Measurements from ENCODE around the gene NSD2. TPM values are rescaled to one million over a fixed set of nuclear protein-coding genes. Genes with fewer than 3 reads are reported as not detected.

The NSD2 gene
- total RNA-seq, 1 experiment from 2014 or later = 128 TPM

GRCh38 chr4:1991596-1992434 is 120.6 kb downstream of the NSD2 start:
- no peaks in the 10 kb centered on the region for H3K9me3 Mint-ChIP-seq
- H3K4me1 Mint-ChIP-seq = peaks cover 3% of the 10 kb centered on the region; the same call in 1 of the 2 replicates
- no peaks in the 10 kb centered on the region for H3K27me3 Mint-ChIP-seq (ENCODE audit: low read depth)
- H3K36me3 Mint-ChIP-seq = peaks cover 26% of the 10 kb centered on the region
- CTCF ChIA-PET = interaction anchor here (0.7 to 2.0 kb wide), 3 partner anchors 11 to 17 kb away, joined by 3 to 5 read pairs (median 3); partner anchors contain the start of gene NELFA
- DNase-seq (ENCODE audit: low spot score) (no peak), ATAC-seq (peak; percentile 6; the same call in 1 of the 2 replicates)
- H3K4me3 Mint-ChIP-seq = no peak overlapping the region
- POLR2A ChIA-PET = no interaction called here
- TF ChIP-seq, protein P1, sequence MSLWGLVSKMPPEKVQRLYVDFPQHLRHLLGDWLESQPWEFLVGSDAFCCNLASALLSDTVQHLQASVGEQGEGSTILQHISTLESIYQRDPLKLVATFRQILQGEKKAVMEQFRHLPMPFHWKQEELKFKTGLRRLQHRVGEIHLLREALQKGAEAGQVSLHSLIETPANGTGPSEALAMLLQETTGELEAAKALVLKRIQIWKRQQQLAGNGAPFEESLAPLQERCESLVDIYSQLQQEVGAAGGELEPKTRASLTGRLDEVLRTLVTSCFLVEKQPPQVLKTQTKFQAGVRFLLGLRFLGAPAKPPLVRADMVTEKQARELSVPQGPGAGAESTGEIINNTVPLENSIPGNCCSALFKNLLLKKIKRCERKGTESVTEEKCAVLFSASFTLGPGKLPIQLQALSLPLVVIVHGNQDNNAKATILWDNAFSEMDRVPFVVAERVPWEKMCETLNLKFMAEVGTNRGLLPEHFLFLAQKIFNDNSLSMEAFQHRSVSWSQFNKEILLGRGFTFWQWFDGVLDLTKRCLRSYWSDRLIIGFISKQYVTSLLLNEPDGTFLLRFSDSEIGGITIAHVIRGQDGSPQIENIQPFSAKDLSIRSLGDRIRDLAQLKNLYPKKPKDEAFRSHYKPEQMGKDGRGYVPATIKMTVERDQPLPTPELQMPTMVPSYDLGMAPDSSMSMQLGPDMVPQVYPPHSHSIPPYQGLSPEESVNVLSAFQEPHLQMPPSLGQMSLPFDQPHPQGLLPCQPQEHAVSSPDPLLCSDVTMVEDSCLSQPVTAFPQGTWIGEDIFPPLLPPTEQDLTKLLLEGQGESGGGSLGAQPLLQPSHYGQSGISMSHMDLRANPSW (CRISPR knock-in tag; conservative IDR thresholded peaks at IDR 0.05; ENCODE audit: low read depth) = no peak
- TF ChIP-seq, protein P2, sequence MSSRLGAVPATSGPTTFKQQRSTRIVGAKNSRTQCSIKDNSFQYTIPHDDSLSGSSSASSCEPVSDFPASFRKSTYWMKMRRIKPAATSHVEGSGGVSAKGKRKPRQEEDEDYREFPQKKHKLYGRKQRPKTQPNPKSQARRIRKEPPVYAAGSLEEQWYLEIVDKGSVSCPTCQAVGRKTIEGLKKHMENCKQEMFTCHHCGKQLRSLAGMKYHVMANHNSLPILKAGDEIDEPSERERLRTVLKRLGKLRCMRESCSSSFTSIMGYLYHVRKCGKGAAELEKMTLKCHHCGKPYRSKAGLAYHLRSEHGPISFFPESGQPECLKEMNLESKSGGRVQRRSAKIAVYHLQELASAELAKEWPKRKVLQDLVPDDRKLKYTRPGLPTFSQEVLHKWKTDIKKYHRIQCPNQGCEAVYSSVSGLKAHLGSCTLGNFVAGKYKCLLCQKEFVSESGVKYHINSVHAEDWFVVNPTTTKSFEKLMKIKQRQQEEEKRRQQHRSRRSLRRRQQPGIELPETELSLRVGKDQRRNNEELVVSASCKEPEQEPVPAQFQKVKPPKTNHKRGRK (CRISPR knock-in tag; IDR thresholded peaks at IDR 0.05; ENCODE audit: borderline replicate concordance) = no peak
- TF ChIP-seq NFATC4 (CRISPR knock-in tag; IDR thresholded peaks at IDR 0.05) = no peak
- TF ChIP-seq ATF6 (CRISPR knock-in tag; IDR thresholded peaks at IDR 0.05) = no peak
- no peak for TF ChIP-seq ATF3 (CRISPR knock-in tag; conservative IDR thresholded peaks at IDR 0.05)
- no peak for TF ChIP-seq ZNF281 (CRISPR knock-in tag; IDR thresholded peaks at IDR 0.05)
- TF ChIP-seq ZNF317 (CRISPR knock-in tag; IDR thresholded peaks at IDR 0.05; ENCODE audit: borderline replicate concordance, low read depth) = no peak
- TF ChIP-seq JUN (CRISPR knock-in tag; IDR thresholded peaks at IDR 0.05) = no peak
- TF ChIP-seq ZNF219 (CRISPR knock-in tag; IDR thresholded peaks at IDR 0.05; ENCODE audit: borderline replicate concordance) = no peak
- TF ChIP-seq SP1 (CRISPR knock-in tag; conservative IDR thresholded peaks at IDR 0.05) = no peak
- TF ChIP-seq CBFB (CRISPR knock-in tag; IDR thresholded peaks at IDR 0.05; ENCODE audit: low read depth) = no peak
- no peak for TF ChIP-seq ZNF263 (CRISPR knock-in tag; IDR thresholded peaks at IDR 0.05; ENCODE audit: low read depth)
- TF ChIP-seq, protein P3, sequence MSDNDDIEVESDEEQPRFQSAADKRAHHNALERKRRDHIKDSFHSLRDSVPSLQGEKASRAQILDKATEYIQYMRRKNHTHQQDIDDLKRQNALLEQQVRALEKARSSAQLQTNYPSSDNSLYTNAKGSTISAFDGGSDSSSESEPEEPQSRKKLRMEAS (CRISPR knock-in tag; IDR thresholded peaks at IDR 0.05) = no peak
- no peak for TF ChIP-seq TEAD4 (CRISPR knock-in tag; IDR thresholded peaks at IDR 0.05)
- no peak for TF ChIP-seq GRHL2 (CRISPR knock-in tag; IDR thresholded peaks at IDR 0.05; ENCODE audit: insufficient replicate concordance, severe bottlenecking)
- no peak overlapping the region for H3K27ac Mint-ChIP-seq

Measured in WTC11 (cell line).